ENCODE results near the gene C9orf152. TPM values are rescaled to one million over a fixed set of nuclear protein-coding genes. Genes with fewer than 3 reads are reported as not detected.

Gene C9orf152
- polyA plus RNA-seq, 1 of the 3 experiments (the other 2 are of a cell fraction) = not detected

DNA sequence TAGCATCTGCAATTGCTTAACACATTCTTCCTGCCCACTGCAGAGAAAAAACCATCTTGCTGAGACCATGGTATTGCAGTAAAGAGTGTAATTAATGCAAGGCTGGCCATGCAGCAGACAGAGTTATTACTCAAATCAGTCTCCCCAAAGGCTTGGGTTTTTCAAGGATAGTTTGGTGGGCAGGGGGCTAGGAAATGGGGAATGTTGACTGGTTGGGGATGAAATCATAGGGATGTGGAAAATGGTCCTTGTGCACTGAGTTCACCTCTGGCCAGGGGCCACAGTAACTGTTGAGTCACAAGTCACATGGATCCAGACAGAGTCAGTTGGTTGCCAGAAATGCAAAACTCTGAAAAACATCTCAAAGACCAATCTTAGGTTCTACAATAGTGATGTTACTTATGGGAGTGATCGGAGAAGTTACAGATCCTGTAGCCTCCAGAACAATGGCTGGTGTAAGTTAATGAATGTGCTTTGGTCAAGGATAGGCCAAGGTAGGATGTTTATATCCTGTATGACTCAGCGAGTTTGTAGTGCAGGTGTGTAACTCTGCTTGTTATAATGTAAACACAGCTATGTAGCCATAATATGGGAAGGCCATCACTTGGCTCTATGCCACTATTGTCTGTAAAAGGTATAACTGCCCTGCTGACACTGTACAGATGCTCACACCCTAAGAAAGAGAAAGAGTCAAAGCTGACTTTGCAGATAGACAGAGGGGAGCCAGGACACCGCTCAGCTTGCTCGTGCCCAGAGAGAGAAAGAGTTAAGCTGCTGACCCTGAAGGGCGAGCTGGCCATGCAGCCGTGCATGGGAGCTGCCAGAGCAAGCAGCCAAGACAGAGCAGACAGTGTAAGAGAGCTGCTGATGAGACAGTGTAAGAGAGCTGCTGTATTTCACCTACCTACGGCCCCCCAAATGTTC is 27.2 kb downstream of the C9orf152 start:
- POLR2A ChIA-PET = no interaction called here
- H3K9ac ChIP-seq = no peak overlapping the region
- H3K4me2 ChIP-seq = no peak overlapping the region
- H4K20me1 ChIP-seq (ENCODE audit: insufficient read depth) = no peaks in the 10 kb centered on the region
- no peaks in the 10 kb centered on the region for H3K27me3 ChIP-seq (ENCODE audit: insufficient read depth)
- H3K9me2 ChIP-seq = no peaks in the 10 kb centered on the region
- peak overlapping the region in 1 of 2 experiments; percentile 62; a peak in 1 of 4 replicates for H3K27ac ChIP-seq (ENCODE audit: low read depth in 2 of 2, low read length in 1 of 2)
- 78% methylated on average over 6 of the region's 7 CpGs for WGBS (ENCODE audit: low lambda C conversion rate)
- H3F3A ChIP-seq (replicated peaks; ENCODE audit: insufficient read depth) = peaks cover 7% of the 10 kb centered on the region
- H3K79me2 ChIP-seq (ENCODE audit: insufficient read depth) = no peaks in the 10 kb centered on the region
- no peak overlapping the region for H2AFZ ChIP-seq (ENCODE audit: low read depth)
- no peak for TF ChIP-seq FOSL2 (IDR thresholded peaks at IDR 0.05; ENCODE audit: borderline replicate concordance, low read depth)
- peak; percentile 71; the same call in 1 of the 2 replicates for TF ChIP-seq RFX5 (IDR thresholded peaks at IDR 0.05; ENCODE audit: low read length)
- TF ChIP-seq NFIC (IDR thresholded peaks at IDR 0.05; ENCODE audit: borderline replicate concordance) = no peak; the same call in 1 of the 2 replicates
- TF ChIP-seq, protein P1, sequence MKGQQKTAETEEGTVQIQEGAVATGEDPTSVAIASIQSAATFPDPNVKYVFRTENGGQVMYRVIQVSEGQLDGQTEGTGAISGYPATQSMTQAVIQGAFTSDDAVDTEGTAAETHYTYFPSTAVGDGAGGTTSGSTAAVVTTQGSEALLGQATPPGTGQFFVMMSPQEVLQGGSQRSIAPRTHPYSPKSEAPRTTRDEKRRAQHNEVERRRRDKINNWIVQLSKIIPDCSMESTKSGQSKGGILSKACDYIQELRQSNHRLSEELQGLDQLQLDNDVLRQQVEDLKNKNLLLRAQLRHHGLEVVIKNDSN (IDR thresholded peaks at IDR 0.05; ENCODE audit: borderline replicate concordance, low read depth) = peak; percentile 18; the same call in 1 of the 2 replicates
- no peak for TF ChIP-seq RCOR1 (IDR thresholded peaks at IDR 0.05; ENCODE audit: low read length)
- TF ChIP-seq POLR2AphosphoS5 (IDR thresholded peaks at IDR 0.05; ENCODE audit: low read depth, low read length) = no peak
- no peaks in the 10 kb centered on the region for H3K9me3 ChIP-seq
- CTCF ChIA-PET = interaction anchor here (0.9 to 6.0 kb wide), 3 partner anchors 32 to 443 kb away, joined by 3 to 59 read pairs (median 9); no protein-coding TSS in a partner anchor
- DNase-seq = no peak
- H3K4me1 ChIP-seq (ENCODE audit: control insufficient read depth in 1 of 2, insufficient read depth in 2 of 2, low read depth in 1 of 2, low read length in 1 of 2) = no peaks in the 10 kb centered on the region
- H3K36me3 ChIP-seq (replicated peaks in 1 of 2; ENCODE audit: control insufficient read depth in 1 of 2, insufficient read depth in 2 of 2, low read length in 1 of 2) = no peaks in the 10 kb centered on the region
- no peak overlapping the region for H3K4me3 ChIP-seq (ENCODE audit: low read depth in 2 of 2, low read length in 1 of 2)

DNA sequence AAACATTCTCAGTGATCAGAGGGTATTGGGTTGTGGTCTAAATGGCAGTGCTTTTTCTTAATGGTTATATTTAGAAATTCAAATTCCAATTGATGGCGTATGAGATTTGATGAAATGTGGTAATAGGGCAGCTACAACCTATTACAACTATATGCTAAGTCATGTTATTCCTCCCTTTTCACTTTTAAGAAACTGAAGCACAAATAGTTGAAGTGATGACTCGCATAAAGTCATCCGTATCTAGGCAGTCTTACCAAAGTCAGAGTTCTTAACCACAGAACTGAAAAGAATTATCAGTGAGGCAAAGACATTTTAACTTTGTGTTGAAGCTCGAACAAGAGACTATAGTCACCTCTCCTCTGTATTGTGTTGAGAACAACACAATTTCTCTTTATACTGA is 28.2 kb downstream of the C9orf152 start:
- Histone ChIP-seq H3K36me3 (replicated peaks in 1 of 2; ENCODE audit: control insufficient read depth in 1 of 2, insufficient read depth in 2 of 2, low read length in 1 of 2) (no peaks in the 10 kb centered on the region), H3K27me3 (ENCODE audit: insufficient read depth) (no peaks in the 10 kb centered on the region), H3K9ac (no peak overlapping the region), H3K79me2 (ENCODE audit: insufficient read depth) (no peaks in the 10 kb centered on the region), H3K4me2 (no peak overlapping the region; the same call in 1 of the 2 replicates), H3F3A (replicated peaks; ENCODE audit: insufficient read depth) (peaks cover 14% of the 10 kb centered on the region), H2AFZ (ENCODE audit: low read depth) (no peak overlapping the region), H3K27ac (ENCODE audit: low read depth in 2 of 2, low read length in 1 of 2) (peak overlapping the region in 1 of 2 experiments; percentile 62; a peak in 2 of 4 replicates), H3K9me2 (no peaks in the 10 kb centered on the region), H3K9me3 (no peaks in the 10 kb centered on the region), H3K4me3 (ENCODE audit: low read depth in 2 of 2, low read length in 1 of 2) (no peak overlapping the region), H4K20me1 (ENCODE audit: insufficient read depth) (no peaks in the 10 kb centered on the region), H3K4me1 (ENCODE audit: control insufficient read depth in 1 of 2, insufficient read depth in 2 of 2, low read depth in 1 of 2, low read length in 1 of 2) (no peaks in the 10 kb centered on the region)
- no peak for TF ChIP-seq FOXJ3 (CRISPR knock-in tag; IDR thresholded peaks at IDR 0.05)
- TF ChIP-seq FOSL2 (IDR thresholded peaks at IDR 0.05; ENCODE audit: borderline replicate concordance, low read depth) = peak; percentile 71; the same call in 1 of the 2 replicates
- TF ChIP-seq JUND (IDR thresholded peaks at IDR 0.05) = peak; percentile 35; the same call in 1 of the 2 replicates
- peak; percentile 96 for TF ChIP-seq RFX5 (IDR thresholded peaks at IDR 0.05; ENCODE audit: low read length)
- DNase-seq = no peak
- ChIA-PET CTCF (interaction anchor here (1.0 to 1.7 kb wide), 2 partner anchors 38 to 444 kb away, joined by 6 to 8 read pairs; no protein-coding TSS in a partner anchor), POLR2A (no interaction called here)
- 49% methylated on average over 4 of the region's 4 CpGs for WGBS (ENCODE audit: low lambda C conversion rate)

DNA sequence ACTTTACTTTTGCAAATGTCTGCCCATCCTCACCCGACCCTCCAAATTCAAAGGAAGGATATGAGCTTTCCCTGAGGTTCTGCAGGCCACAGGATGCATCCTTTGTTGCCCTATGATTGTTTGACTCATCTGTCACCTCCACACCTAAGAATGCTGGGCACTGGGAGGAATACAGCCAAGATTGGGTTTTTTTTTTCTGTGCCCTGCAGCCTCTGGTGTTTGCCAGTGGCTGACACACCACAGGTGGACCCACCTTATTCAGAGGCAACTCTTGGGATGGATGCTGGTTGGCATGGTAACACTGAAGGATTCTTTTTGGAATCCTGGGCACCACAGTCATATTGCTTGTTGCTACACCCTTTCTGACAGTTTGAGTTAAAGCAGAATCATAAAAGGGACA is 29.7 kb downstream of the C9orf152 start:
- 62% methylated on average over 1 of the region's 1 CpG for WGBS (ENCODE audit: low lambda C conversion rate)
- ChIA-PET CTCF (interaction anchor here (1.7 kb wide), 2 partner anchors 40 kb away, joined by 4 to 8 read pairs; no protein-coding TSS in a partner anchor), POLR2A (no interaction called here)
- no peaks in the 10 kb centered on the region for H3K27me3 ChIP-seq (ENCODE audit: insufficient read depth)
- peaks cover 15% of the 10 kb centered on the region for H3F3A ChIP-seq (replicated peaks; ENCODE audit: insufficient read depth)
- no peaks in the 10 kb centered on the region for H3K9me2 ChIP-seq
- no peaks in the 10 kb centered on the region for H3K79me2 ChIP-seq (ENCODE audit: insufficient read depth)
- no peak overlapping the region for H3K27ac ChIP-seq (ENCODE audit: low read depth in 2 of 2, low read length in 1 of 2)
- no peak overlapping the region for H3K4me3 ChIP-seq (ENCODE audit: low read depth in 2 of 2, low read length in 1 of 2)
- H3K4me1 ChIP-seq (ENCODE audit: control insufficient read depth in 1 of 2, insufficient read depth in 2 of 2, low read depth in 1 of 2, low read length in 1 of 2) = no peaks in the 10 kb centered on the region
- H3K4me2 ChIP-seq = no peak overlapping the region
- no peaks in the 10 kb centered on the region for H3K9me3 ChIP-seq
- no peaks in the 10 kb centered on the region for H4K20me1 ChIP-seq (ENCODE audit: insufficient read depth)
- DNase-seq = no peak
- no peak overlapping the region for H3K9ac ChIP-seq
- no peak overlapping the region for H2AFZ ChIP-seq (ENCODE audit: low read depth)
- peaks cover 0 to 2% of the 10 kb centered on the region in 2 experiments for H3K36me3 ChIP-seq (replicated peaks in 1 of 2; ENCODE audit: control insufficient read depth in 1 of 2, insufficient read depth in 2 of 2, low read length in 1 of 2)
- TF ChIP-seq MXI1 (IDR thresholded peaks at IDR 0.05; ENCODE audit: low read depth, low read length) (no peak), POLR2AphosphoS5 (IDR thresholded peaks at IDR 0.05; ENCODE audit: low read depth, low read length) (no peak), CHD2 (IDR thresholded peaks at IDR 0.05; ENCODE audit: low read length, partially characterized antibody) (no peak), SMC3 (IDR thresholded peaks at IDR 0.05; ENCODE audit: low read depth, low read length) (no peak), NFIC (IDR thresholded peaks at IDR 0.05; ENCODE audit: borderline replicate concordance) (no peak), TAF1 (IDR thresholded peaks at IDR 0.05; ENCODE audit: borderline replicate concordance, low read depth, low read length) (no peak), YY1 (IDR thresholded peaks at IDR 0.05; ENCODE audit: low read depth) (no peak), FOXM1 (IDR thresholded peaks at IDR 0.05; ENCODE audit: low read depth) (no peak), EZH2phosphoT487 (IDR thresholded peaks at IDR 0.05; ENCODE audit: borderline replicate concordance, low read depth) (no peak), RFX5 (IDR thresholded peaks at IDR 0.05; ENCODE audit: low read length) (no peak), RCOR1 (IDR thresholded peaks at IDR 0.05; ENCODE audit: low read length) (no peak), TEAD4 (IDR thresholded peaks at IDR 0.05; ENCODE audit: borderline replicate concordance, insufficient read depth) (no peak)
- TF ChIP-seq, protein P2, sequence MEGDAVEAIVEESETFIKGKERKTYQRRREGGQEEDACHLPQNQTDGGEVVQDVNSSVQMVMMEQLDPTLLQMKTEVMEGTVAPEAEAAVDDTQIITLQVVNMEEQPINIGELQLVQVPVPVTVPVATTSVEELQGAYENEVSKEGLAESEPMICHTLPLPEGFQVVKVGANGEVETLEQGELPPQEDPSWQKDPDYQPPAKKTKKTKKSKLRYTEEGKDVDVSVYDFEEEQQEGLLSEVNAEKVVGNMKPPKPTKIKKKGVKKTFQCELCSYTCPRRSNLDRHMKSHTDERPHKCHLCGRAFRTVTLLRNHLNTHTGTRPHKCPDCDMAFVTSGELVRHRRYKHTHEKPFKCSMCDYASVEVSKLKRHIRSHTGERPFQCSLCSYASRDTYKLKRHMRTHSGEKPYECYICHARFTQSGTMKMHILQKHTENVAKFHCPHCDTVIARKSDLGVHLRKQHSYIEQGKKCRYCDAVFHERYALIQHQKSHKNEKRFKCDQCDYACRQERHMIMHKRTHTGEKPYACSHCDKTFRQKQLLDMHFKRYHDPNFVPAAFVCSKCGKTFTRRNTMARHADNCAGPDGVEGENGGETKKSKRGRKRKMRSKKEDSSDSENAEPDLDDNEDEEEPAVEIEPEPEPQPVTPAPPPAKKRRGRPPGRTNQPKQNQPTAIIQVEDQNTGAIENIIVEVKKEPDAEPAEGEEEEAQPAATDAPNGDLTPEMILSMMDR (IDR thresholded peaks at IDR 0.05) = no peak
